Lower leg skin (tissue), 4 donors: ENCODE results near the gene VAX1. TPM values are rescaled to one million over a fixed set of nuclear protein-coding genes. Genes with fewer than 3 reads are reported as not detected.

Experiments used
- DNase-seq, 2 donors: peaks; one replicate each; pipeline ENCODE4 v3.0.0-alpha.2; 2019; ENCODE audit warnings: low spot score in 2 of 2
- H3K4me3 ChIP-seq: fragments of 200-600 bp; sonication (generic); 2 replicates; pipeline ENCODE4 v1.5.1; 2017; ENCODE audit warnings: mild to moderate bottlenecking, low read depth; ENCODE audit not compliant: poor library complexity, severe bottlenecking
- POLR2A ChIP-seq, 2 donors: fragments of 450-650 bp; IDR thresholded peaks; one replicate each; pipeline ENCODE4 v1.6.1; 2016 to 2017; ENCODE audit warnings: antibody characterized with exemption in 2 of 2, mild to moderate bottlenecking in 1 of 2, moderate library complexity in 1 of 2
- WGBS, 2 donors: methylation state at CpG; one replicate each; pipeline ENCODE4 v1.1.5; 2018; 5-methylcytosine and 5-hydroxymethylcytosine counted together
- intact Hi-C: fragments of 100-400 bp; cut with DNase I; formaldehyde crosslinking; loops from one replicate; pipeline ENCODE4 v1.15.0; 2023; ENCODE audit warnings: low total_unique reads
- total RNA-seq, 4 donors: library from RNA; depleted of rRNA; stranded (reverse); fragments of >200 nt; gene quantifications; one replicate each; pipeline ENCODE4 v1.1.0, GENCODE V29; 2016
- TF ChIP-seq, protein P1 (sequence below), 3 donors: fragments of 450-650 bp; IDR thresholded peaks; one replicate each; pipeline ENCODE4 v1.5.1; 2016; ENCODE audit warnings: antibody characterized with exemption in 3 of 3, mild to moderate bottlenecking in 3 of 3, moderate library complexity in 2 of 3

The VAX1 gene
- total RNA-seq, 4 donors from 2014 or later = not detected

DNA sequence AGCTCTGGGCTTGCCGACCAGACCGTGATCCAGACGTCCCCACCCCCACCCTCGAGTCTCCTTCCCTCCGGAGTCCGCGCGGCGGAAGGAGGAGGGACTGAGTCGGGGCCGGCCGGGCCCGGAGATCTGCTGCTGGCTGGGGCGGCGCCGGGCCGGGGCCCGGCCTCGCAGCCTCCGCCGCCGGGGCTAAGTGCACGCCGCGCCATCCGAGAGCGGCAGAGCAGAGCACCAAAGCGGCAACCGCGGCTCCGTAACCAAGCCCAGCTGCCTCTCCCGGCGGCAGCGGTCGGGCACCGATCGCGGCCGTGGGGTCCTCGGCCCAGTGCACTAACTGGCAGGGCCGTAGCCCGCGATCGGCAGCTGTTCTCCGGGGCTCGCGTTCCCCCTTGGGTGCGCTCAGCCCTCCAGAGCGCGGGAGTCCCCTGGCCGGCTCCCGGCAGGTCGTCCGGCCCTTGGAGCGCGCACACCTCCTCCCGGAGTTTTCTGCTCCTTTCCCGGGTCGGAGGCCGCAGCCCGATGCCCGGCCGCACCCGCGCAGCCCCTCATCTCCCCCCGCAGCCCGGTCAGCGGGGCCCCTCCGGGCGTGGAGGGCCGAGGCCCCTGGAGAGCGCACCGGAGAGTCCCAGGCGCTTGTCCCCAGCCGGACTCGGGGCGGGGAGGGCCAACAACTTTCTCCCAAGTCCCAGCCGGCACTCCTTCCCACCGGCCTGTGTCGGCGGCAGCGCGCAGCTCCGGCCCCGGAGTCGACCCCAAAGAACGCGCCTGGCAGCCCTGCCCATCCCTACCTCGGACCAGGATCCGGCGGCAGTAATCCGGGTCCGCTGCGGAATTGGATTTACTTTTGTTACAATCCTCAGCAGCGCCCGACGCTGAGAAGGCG is 799 bp downstream of the VAX1 start:
- intact Hi-C loops = no loop called here
- DNase-seq = no peak
- 0 to 2% methylated on average over 3 to 68 of the region's 98 CpGs for whole genome bisulfite sequencing, 2 donors
- H3K4me3 ChIP-seq = peak overlapping the region; percentile 7
- no peak for TF ChIP-seq POLR2A (IDR thresholded peaks at IDR 0.05)
- TF ChIP-seq, protein P1, sequence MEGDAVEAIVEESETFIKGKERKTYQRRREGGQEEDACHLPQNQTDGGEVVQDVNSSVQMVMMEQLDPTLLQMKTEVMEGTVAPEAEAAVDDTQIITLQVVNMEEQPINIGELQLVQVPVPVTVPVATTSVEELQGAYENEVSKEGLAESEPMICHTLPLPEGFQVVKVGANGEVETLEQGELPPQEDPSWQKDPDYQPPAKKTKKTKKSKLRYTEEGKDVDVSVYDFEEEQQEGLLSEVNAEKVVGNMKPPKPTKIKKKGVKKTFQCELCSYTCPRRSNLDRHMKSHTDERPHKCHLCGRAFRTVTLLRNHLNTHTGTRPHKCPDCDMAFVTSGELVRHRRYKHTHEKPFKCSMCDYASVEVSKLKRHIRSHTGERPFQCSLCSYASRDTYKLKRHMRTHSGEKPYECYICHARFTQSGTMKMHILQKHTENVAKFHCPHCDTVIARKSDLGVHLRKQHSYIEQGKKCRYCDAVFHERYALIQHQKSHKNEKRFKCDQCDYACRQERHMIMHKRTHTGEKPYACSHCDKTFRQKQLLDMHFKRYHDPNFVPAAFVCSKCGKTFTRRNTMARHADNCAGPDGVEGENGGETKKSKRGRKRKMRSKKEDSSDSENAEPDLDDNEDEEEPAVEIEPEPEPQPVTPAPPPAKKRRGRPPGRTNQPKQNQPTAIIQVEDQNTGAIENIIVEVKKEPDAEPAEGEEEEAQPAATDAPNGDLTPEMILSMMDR (IDR thresholded peaks at IDR 0.05) = no peak

DNA sequence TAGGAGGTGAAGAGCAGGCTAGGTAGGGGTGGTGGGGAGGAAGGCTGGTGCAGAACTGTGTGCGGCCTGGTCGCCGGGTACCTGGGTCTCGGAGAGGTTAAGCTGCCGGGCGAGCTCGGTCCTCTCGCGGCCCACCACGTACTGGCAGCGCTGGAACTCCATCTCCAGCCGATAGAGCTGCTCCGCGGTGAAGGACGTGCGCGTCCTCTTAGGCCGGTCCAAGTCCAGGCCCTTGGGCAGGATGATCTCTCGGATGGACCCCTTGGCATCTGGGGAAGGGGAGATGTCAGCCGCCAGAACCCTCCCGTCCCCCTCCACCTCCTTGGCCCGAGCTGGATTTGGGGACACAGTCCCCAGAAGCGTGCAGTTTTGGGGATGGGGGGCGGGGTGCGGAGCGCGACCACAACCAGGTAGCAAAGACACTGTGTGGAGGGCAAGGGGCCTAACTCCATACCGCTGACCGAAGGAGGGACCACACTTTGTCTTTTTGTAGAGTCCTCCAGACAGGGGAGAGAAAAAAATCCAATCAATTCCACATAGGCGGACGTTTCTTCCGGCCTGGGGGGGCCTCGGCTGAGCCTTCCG is 1.6 kb downstream of the VAX1 start:
- H3K4me3 ChIP-seq = no peak overlapping the region
- no peak for DNase-seq
- WGBS, 2 donors = 61 to 66% methylated on average over 25 to 34 of the region's 34 CpGs
- intact Hi-C loops = no loop called here
- TF ChIP-seq, protein P1 (IDR thresholded peaks at IDR 0.05) = no peak
- TF ChIP-seq POLR2A (IDR thresholded peaks at IDR 0.05) = no peak

DNA sequence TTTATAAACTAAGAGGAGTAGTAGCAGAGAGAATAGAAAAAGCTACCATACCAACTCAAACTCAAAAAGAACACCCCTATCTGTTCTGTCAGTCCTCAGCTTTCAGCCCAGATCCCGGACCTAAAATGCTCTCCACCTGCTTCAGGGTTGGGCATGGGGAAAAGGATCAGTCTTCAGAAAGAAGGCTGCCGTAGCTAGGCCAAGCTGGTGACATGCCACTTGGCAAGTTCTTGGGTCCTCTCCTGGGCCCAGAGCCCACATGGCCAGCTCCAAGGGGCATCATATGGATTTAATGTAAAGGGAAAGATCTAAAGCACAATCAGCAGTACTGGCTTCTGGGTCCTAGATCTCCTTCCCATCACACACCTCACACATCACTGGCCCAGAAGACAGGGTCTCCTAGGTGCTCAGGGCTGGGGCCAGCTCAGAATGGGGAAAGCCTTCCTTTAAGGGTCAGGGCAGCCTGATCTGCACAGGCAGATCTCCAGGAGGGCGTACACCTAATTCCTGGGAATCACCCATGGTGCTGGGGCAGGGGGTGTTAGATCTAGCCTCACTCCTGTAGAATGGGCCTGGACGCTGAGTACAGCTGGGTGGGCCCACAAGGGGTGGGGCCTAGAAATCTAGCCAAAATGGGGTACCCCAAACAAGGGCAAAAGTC is 2.5 kb downstream of the VAX1 start:
- DNase-seq = no peak
- H3K4me3 ChIP-seq = no peak overlapping the region
- TF ChIP-seq POLR2A (IDR thresholded peaks at IDR 0.05) = no peak
- TF ChIP-seq, protein P1 (IDR thresholded peaks at IDR 0.05) = no peak
- 92% methylated on average over 4 of the region's 4 CpGs for WGBS, 2 donors
- intact Hi-C loops = no loop called here

- no peak for DNase-seq
- WGBS, 2 donors = 80 to 90% methylated on average over 6 of the region's 6 CpGs
- TF ChIP-seq, protein P1 (IDR thresholded peaks at IDR 0.05) = no peak
- TF ChIP-seq POLR2A (IDR thresholded peaks at IDR 0.05) = no peak
- intact Hi-C loops = no loop called here
- no peak overlapping the region for H3K4me3 ChIP-seq
These were observed 3.1 kb downstream of the VAX1 start for GRCh38 chr10:117135026-117135372.

DNA sequence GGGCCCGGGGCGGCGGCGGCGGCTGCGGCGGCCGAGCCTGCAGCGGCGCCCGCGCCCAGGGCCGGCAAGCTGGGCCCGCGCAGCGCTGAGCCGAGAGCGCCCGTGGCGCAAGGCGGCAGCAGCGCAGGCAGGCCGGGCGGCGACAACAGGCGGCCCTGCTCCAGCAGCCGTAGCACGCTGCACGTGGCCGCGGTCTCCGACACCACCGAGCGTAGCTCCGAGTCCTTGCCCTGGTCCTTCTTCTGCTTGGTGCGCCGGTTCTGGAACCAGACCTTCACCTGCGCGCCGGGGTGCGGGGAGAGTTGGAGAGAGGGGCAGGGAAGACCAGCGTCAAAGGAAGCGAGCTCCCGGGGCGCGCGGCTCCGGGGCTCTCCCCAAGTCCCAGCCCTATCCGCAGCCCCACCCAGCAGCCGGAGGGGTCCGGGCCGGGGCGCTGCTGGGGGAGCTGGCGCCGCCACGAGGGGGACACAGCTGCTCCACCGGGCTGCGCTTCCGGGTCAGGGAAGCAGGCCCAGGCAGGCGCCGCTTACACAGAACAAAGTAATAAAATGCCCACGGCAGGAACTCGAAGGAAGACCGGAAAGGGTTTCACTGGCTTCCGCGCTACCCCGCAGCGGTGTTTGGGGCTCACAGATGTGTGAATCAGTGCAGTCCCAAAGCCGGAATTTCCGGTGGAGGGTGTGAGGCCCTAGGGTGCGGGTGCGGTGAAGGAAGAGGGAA is 3.6 kb downstream of the VAX1 start:
- no peak for DNase-seq

More for the DNA sequence above, 3.6 kb downstream of the VAX1 start:
- intact Hi-C loops = no loop called here
- TF ChIP-seq POLR2A (IDR thresholded peaks at IDR 0.05) = no peak
- TF ChIP-seq, protein P1 (IDR thresholded peaks at IDR 0.05) = no peak
- 9 to 14% methylated on average over 51 to 56 of the region's 72 CpGs for WGBS, 2 donors
- H3K4me3 ChIP-seq = no peak overlapping the region
